ENCODE results near the gene PTCH1. TPM values are rescaled to one million over a fixed set of nuclear protein-coding genes. Genes with fewer than 3 reads are reported as not detected.

Gene PTCH1
- polyA plus RNA-seq, 1 of the 3 experiments (the other 2 are of a cell fraction), result 3.3 TPM

DNA sequence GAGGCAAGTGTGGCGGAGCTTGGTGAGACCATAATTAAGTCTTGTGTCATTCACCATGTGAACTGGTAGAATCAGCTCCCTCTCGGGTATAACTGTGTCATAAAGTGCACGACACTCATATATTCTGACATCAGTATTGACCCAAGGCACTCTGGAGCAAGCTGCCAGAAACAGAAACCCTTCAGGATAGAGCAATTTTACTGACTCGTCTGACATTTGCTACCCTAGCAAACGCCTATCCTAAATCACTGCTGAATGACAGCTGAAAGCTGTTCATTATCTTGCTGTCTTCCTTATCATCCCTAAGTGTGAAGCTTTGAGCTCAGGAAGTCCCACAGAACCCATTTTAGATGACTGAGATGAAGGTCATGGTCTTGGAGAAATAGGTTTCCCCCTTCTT lies 27.8 kb downstream of the PTCH1 start (continued):
- TF ChIP-seq, protein P1, sequence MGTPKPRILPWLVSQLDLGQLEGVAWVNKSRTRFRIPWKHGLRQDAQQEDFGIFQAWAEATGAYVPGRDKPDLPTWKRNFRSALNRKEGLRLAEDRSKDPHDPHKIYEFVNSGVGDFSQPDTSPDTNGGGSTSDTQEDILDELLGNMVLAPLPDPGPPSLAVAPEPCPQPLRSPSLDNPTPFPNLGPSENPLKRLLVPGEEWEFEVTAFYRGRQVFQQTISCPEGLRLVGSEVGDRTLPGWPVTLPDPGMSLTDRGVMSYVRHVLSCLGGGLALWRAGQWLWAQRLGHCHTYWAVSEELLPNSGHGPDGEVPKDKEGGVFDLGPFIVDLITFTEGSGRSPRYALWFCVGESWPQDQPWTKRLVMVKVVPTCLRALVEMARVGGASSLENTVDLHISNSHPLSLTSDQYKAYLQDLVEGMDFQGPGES (IDR thresholded peaks at IDR 0.05; ENCODE audit: low read depth, low read length), result no peak
- TF ChIP-seq NFIC (IDR thresholded peaks at IDR 0.05; ENCODE audit: borderline replicate concordance), result no peak

DNA sequence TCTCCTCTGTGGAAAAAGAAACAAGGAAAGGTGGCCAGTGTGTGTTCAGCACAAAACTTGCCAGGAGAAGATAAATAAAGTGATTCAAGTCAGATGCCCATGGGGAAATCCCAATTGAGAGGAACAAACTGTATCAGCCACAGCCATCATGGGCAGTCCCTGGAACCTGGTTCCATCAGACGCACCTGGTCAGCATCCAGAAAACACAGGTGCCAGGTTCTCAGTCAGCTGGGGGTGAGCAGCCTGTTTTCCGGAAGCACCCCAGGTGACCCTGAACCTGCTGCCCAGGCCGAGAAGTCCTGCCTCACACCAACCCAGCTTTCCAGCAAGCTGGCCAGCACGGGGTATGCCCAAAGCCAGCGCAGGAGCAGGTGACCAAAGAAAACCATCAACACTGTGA lies 30.5 kb downstream of the PTCH1 start:
- no peak overlapping the region for H2AFZ ChIP-seq (ENCODE audit: low read depth)
- DNase-seq, result no peak
- ChIA-PET POLR2A (no interaction called here), CTCF (interaction anchor here (1.0 to 1.3 kb wide), 2 partner anchors 23 to 731 kb away, joined by 4 to 5 read pairs; no protein-coding TSS in a partner anchor)
- no peaks in the 10 kb centered on the region for H3K79me2 ChIP-seq (ENCODE audit: insufficient read depth)
- H3K9ac ChIP-seq, result no peak overlapping the region
- H3K9me3 ChIP-seq, result no peaks in the 10 kb centered on the region
- H3K4me1 ChIP-seq (ENCODE audit: control insufficient read depth in 1 of 2, insufficient read depth in 2 of 2, low read depth in 1 of 2, low read length in 1 of 2), result peaks cover 0 to 6% of the 10 kb centered on the region in 2 experiments; a peak in 1 of 4 replicates
- no peak overlapping the region for H3K27ac ChIP-seq (ENCODE audit: low read depth in 2 of 2, low read length in 1 of 2)
- TF ChIP-seq RAD21 (IDR thresholded peaks at IDR 0.05; ENCODE audit: low read length) (no peak), MEF2A (IDR thresholded peaks at IDR 0.05; ENCODE audit: borderline replicate concordance, low read depth) (no peak), FOXM1 (IDR thresholded peaks at IDR 0.05; ENCODE audit: low read depth) (no peak), NRF1 (IDR thresholded peaks at IDR 0.05; ENCODE audit: low read depth, low read length) (no peak), MXI1 (IDR thresholded peaks at IDR 0.05; ENCODE audit: low read depth, low read length) (no peak), GATA2 (CRISPR knock-in tag; IDR thresholded peaks at IDR 0.05) (no peak)
- TF ChIP-seq, protein P2, sequence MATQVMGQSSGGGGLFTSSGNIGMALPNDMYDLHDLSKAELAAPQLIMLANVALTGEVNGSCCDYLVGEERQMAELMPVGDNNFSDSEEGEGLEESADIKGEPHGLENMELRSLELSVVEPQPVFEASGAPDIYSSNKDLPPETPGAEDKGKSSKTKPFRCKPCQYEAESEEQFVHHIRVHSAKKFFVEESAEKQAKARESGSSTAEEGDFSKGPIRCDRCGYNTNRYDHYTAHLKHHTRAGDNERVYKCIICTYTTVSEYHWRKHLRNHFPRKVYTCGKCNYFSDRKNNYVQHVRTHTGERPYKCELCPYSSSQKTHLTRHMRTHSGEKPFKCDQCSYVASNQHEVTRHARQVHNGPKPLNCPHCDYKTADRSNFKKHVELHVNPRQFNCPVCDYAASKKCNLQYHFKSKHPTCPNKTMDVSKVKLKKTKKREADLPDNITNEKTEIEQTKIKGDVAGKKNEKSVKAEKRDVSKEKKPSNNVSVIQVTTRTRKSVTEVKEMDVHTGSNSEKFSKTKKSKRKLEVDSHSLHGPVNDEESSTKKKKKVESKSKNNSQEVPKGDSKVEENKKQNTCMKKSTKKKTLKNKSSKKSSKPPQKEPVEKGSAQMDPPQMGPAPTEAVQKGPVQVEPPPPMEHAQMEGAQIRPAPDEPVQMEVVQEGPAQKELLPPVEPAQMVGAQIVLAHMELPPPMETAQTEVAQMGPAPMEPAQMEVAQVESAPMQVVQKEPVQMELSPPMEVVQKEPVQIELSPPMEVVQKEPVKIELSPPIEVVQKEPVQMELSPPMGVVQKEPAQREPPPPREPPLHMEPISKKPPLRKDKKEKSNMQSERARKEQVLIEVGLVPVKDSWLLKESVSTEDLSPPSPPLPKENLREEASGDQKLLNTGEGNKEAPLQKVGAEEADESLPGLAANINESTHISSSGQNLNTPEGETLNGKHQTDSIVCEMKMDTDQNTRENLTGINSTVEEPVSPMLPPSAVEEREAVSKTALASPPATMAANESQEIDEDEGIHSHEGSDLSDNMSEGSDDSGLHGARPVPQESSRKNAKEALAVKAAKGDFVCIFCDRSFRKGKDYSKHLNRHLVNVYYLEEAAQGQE (IDR thresholded peaks at IDR 0.05; ENCODE audit: low read depth, low read length), result no peak
- TF ChIP-seq, protein P3, sequence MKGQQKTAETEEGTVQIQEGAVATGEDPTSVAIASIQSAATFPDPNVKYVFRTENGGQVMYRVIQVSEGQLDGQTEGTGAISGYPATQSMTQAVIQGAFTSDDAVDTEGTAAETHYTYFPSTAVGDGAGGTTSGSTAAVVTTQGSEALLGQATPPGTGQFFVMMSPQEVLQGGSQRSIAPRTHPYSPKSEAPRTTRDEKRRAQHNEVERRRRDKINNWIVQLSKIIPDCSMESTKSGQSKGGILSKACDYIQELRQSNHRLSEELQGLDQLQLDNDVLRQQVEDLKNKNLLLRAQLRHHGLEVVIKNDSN (IDR thresholded peaks at IDR 0.05; ENCODE audit: borderline replicate concordance, low read depth), result no peak
- TF ChIP-seq, protein P4, sequence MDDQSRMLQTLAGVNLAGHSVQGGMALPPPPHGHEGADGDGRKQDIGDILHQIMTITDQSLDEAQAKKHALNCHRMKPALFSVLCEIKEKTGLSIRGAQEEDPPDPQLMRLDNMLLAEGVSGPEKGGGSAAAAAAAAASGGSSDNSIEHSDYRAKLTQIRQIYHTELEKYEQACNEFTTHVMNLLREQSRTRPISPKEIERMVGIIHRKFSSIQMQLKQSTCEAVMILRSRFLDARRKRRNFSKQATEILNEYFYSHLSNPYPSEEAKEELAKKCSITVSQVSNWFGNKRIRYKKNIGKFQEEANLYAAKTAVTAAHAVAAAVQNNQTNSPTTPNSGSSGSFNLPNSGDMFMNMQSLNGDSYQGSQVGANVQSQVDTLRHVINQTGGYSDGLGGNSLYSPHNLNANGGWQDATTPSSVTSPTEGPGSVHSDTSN (IDR thresholded peaks at IDR 0.05), result no peak
- TF ChIP-seq, protein P5, sequence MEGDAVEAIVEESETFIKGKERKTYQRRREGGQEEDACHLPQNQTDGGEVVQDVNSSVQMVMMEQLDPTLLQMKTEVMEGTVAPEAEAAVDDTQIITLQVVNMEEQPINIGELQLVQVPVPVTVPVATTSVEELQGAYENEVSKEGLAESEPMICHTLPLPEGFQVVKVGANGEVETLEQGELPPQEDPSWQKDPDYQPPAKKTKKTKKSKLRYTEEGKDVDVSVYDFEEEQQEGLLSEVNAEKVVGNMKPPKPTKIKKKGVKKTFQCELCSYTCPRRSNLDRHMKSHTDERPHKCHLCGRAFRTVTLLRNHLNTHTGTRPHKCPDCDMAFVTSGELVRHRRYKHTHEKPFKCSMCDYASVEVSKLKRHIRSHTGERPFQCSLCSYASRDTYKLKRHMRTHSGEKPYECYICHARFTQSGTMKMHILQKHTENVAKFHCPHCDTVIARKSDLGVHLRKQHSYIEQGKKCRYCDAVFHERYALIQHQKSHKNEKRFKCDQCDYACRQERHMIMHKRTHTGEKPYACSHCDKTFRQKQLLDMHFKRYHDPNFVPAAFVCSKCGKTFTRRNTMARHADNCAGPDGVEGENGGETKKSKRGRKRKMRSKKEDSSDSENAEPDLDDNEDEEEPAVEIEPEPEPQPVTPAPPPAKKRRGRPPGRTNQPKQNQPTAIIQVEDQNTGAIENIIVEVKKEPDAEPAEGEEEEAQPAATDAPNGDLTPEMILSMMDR (IDR thresholded peaks at IDR 0.05), result no peak
- TF ChIP-seq, protein P1 (IDR thresholded peaks at IDR 0.05; ENCODE audit: low read depth, low read length), result no peak
- 0 out of 2 replicates have a peak, but pooled peaks cover 3% of the 10 kb centered on the region for H4K20me1 ChIP-seq (ENCODE audit: insufficient read depth)
- H3K4me2 ChIP-seq, result no peak overlapping the region
- 92% methylated on average over 5 of the region's 5 CpGs for WGBS (ENCODE audit: low lambda C conversion rate)
- no peaks in the 10 kb centered on the region for H3K27me3 ChIP-seq (ENCODE audit: insufficient read depth)
- no peaks in the 10 kb centered on the region for H3F3A ChIP-seq (replicated peaks; ENCODE audit: insufficient read depth)
- H3K36me3 ChIP-seq (replicated peaks in 1 of 2; ENCODE audit: control insufficient read depth in 1 of 2, insufficient read depth in 2 of 2, low read length in 1 of 2), result peaks cover 0 to 3% of the 10 kb centered on the region in 2 experiments
- no peaks in the 10 kb centered on the region for H3K9me2 ChIP-seq
- no peak overlapping the region for H3K4me3 ChIP-seq (ENCODE audit: low read depth in 2 of 2, low read length in 1 of 2)
